ENCODE results near the gene SYTL3. TPM values are rescaled to one million over a fixed set of nuclear protein-coding genes. Genes with fewer than 3 reads are reported as not detected.

The SYTL3 gene
- total RNA-seq, 4 donors from 2014 or later, result 4.8 to 23.1 (median 11.3) TPM

DNA sequence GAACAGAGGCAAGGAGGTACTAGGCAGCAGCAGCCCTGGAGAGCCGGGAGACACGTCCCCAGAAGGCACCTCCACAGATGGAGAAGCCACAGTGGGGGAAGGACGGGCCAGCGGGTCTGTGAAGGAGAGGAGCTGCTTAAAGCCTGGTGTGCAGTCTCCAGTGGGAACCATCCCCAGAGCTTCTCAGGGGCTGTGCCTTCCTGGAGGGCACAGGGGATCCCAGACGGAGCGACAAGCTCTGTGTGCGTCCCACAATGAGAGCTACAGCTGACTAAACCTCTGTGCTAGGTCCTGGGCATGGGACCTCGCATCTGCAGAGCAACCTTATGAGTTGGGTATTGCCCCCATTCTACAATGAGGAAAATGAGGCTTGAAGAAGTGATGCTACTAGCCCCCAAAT lies 118.6 kb downstream of the SYTL3 start:
- Histone ChIP-seq H3K4me1 (peaks cover 0 to 5% (median 0%) of the 10 kb centered on the region in 4 donors), H3K4me3 (no peak overlapping the region), H3K36me3 (peaks cover 0 to 87% (median 7%) of the 10 kb centered on the region in 3 donors), H3K9me3 (no peaks in the 10 kb centered on the region), H3K27me3 (no peaks in the 10 kb centered on the region), H3K27ac (peak overlapping the region in 1 of 4 donors; percentile 31)
- no peak for TF ChIP-seq POLR2A (IDR thresholded peaks at IDR 0.05)
- TF ChIP-seq, protein P1, sequence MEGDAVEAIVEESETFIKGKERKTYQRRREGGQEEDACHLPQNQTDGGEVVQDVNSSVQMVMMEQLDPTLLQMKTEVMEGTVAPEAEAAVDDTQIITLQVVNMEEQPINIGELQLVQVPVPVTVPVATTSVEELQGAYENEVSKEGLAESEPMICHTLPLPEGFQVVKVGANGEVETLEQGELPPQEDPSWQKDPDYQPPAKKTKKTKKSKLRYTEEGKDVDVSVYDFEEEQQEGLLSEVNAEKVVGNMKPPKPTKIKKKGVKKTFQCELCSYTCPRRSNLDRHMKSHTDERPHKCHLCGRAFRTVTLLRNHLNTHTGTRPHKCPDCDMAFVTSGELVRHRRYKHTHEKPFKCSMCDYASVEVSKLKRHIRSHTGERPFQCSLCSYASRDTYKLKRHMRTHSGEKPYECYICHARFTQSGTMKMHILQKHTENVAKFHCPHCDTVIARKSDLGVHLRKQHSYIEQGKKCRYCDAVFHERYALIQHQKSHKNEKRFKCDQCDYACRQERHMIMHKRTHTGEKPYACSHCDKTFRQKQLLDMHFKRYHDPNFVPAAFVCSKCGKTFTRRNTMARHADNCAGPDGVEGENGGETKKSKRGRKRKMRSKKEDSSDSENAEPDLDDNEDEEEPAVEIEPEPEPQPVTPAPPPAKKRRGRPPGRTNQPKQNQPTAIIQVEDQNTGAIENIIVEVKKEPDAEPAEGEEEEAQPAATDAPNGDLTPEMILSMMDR (IDR thresholded peaks at IDR 0.05), result no peak
- DNase-seq, result no peak

DNA sequence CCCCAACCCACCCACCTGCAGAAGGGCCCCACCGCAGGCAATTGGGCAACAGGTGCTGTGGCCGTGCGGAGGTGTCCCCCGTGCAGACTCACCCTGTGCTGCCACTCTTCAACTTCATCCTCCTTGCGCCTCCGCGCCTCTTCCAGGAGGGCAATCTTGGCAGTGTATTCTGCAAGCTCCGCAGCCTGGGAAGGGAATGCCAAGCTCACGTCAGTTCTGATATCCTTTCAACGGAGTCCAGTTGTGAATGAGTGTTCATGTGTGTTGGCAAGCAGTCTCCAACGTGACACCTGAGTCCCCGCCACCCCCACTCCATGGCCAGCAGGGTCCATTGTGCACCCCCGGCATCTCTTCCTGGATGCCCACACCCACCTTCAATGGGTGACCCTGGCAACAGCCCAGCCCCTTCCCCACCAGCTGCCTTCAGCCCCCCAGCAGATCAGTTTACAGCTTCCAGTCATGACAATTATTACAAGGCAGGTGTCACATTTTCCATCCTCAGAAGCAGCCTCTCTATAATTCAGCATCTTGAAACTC lies 119.4 kb downstream of the SYTL3 start:
- H3K36me3 ChIP-seq, result peaks cover 0 to 91% (median 7%) of the 10 kb centered on the region in 3 donors
- no peaks in the 10 kb centered on the region for H3K9me3 ChIP-seq
- no peak for DNase-seq
- TF ChIP-seq, protein P1 (IDR thresholded peaks at IDR 0.05), result no peak
- no peak for TF ChIP-seq POLR2A (IDR thresholded peaks at IDR 0.05)
- no peaks in the 10 kb centered on the region for H3K27me3 ChIP-seq
- H3K27ac ChIP-seq, result peak overlapping the region in 1 of 4 donors; percentile 48
- H3K4me3 ChIP-seq, result no peak overlapping the region
- peaks cover 0 to 10% (median 0%) of the 10 kb centered on the region in 4 donors for H3K4me1 ChIP-seq

DNA sequence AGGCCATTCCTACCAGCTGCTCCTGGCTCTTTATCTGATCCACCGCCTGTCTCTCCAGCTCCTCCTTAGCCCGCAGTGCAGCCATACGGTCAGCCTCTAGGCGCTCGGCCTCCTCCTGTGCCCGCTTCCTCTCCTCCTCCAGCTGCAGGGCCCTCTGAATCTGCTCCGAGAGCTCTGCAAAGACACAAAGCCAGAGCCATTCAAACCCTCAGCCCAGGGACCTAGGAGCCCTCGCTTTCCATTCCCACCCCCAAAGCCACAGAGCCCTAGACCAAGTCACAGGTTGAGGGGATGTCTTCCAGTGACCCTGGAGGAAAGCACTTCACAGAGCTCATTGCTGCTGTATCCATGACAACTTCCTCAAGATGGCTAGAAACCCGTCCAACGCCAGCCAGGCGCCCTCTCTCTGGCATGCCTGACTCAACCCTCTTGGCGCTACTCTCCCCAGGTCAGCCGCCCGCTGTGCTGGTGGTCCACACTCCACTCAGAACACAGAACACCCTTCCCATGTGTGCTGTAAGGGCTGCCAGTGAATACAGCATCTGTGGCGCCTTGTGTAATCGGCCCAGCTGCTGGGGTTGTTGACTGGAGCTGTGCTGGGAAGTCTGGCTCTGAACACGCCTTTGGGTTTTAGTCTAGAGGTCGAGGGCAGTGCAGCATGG lies 120.0 kb downstream of the SYTL3 start:
- Histone ChIP-seq H3K4me1 (peaks cover 0 to 10% (median 0%) of the 10 kb centered on the region in 4 donors), H3K9me3 (no peaks in the 10 kb centered on the region), H3K4me3 (no peak overlapping the region), H3K36me3 (peaks cover 0 to 88% (median 7%) of the 10 kb centered on the region in 3 donors), H3K27me3 (no peaks in the 10 kb centered on the region), H3K27ac (peak overlapping the region in 1 of 4 donors; percentile 48)
- no peak for DNase-seq
- TF ChIP-seq, protein P1 (IDR thresholded peaks at IDR 0.05), result no peak
- no peak for TF ChIP-seq POLR2A (IDR thresholded peaks at IDR 0.05)

DNA sequence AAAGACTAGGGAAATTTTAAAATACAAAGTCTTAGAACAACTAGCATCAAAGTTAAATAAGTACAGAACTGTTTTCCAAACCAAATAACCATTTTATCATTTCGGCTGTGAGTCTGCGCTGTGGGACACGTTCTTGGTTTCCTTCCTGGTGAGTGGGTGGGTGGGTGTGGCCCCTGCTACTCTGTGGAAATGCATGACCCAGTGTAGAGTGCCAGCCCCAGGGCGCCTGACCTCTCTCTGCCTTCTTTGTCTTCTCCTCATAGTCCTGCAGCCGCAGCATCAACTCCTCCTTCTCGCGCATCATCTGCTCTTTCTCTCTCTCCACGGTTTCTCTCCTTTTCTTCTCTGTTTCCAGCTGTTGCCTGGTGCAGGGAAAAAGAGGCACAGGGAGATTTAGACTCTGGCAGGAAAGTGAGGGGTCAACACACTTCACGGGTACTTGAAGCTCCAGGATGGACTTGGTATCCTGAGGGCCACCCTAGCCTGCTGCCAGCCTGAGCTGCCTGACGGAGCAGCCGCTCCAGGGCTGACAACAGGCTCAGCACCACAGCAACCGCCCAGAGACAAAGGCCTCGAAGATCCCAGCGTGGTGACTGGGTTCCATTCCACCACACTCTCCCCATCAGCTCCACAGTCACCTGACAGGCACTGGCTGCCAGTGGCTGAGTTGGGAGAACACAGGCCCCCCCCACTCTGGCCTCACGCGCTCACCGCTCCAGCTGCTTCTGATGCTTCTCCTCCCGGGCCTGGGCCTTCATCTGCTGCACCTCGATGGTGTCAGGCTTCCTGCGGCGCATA lies 120.9 kb downstream of the SYTL3 start:
- Histone ChIP-seq H3K4me1 (peaks cover 0 to 10% (median 0%) of the 10 kb centered on the region in 4 donors), H3K27ac (peak overlapping the region in 1 of 4 donors; percentile 91), H3K9me3 (no peaks in the 10 kb centered on the region), H3K27me3 (no peaks in the 10 kb centered on the region), H3K36me3 (peaks cover 0 to 87% (median 7%) of the 10 kb centered on the region in 3 donors), H3K4me3 (no peak overlapping the region)
- DNase-seq, result no peak
- TF ChIP-seq, protein P1 (IDR thresholded peaks at IDR 0.05), result no peak

DNA sequence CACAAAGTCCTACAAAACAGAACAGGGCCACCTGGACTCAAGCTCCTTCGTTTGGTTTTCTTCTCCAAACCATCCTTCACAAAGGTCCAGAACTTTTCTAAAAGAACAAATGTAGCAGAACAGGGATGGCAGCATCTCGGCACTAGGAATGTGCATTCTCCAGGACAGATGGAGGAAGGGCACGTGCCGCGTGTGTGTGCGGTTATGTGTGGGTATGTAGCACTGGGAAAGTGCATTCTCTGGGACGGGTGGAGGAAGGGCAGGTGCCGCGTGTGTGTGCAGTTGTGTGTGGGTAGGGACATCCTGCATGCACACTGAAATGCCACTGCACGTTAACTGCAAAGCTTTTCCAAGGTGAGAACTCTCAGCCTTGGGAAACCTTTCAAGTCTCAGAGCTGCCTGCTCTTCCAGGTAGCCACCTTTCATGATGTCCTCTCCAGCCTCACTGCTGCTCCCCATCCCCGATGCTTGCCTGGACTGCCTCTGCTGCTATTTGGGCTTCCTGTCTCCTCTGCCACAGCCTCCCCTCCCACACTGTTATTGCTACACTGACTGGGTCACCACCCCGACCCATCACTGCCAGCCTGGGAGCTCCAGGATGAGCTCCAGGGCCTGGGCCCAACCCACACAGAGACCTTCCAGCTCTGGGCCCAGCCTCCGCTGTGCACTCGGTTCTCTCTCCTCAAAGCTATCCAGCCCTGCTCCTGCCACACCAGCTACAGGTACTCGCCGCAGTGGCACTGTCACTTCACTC lies 121.7 kb downstream of the SYTL3 start:
- H3K27ac ChIP-seq, result peak overlapping the region in 2 of 4 donors; percentile 23 to 91
- no peaks in the 10 kb centered on the region for H3K27me3 ChIP-seq
- no peak for TF ChIP-seq POLR2A (IDR thresholded peaks at IDR 0.05)
- TF ChIP-seq, protein P1 (IDR thresholded peaks at IDR 0.05), result no peak
- no peak overlapping the region for H3K4me3 ChIP-seq
- H3K36me3 ChIP-seq, result peaks cover 0 to 87% (median 7%) of the 10 kb centered on the region in 3 donors
- DNase-seq, result no peak
- no peaks in the 10 kb centered on the region for H3K9me3 ChIP-seq
- H3K4me1 ChIP-seq, result peaks cover 0 to 10% (median 0%) of the 10 kb centered on the region in 4 donors

Data from Peyer's patch (tissue), 4 donors.